K562 (cell line): ENCODE results near the gene AGL. TPM values are rescaled to one million over a fixed set of nuclear protein-coding genes. Genes with fewer than 3 reads are reported as not detected.

Source experiments
- ATAC-seq: fragments of 200-7000 bp; cut with Tn5 transposase; 3 replicates; pipeline ENCODE4 v1.9.1; 2020; ENCODE audit warnings: moderate library complexity
- BruUV-seq: library from RNA; stranded (reverse); fragments of 400-500 nt; replicated peaks from 2 replicates; lab custom pipeline; 2021; lab: Mats Ljungman, UMichigan
- CTCF ChIA-PET: fragments of 300-600 bp; formaldehyde crosslinking; extraction: SDS; loops from one replicate; lab custom pipeline; 2021; ENCODE audit warnings: low intra/inter-chr PET ratio; lab: Yijun Ruan, JAX
- POLR2A ChIA-PET: fragments of 300-600, 350-650 bp; sonication (Branson Sonifier 250); formaldehyde crosslinking; extraction: SDS; loops from one replicate; lab custom pipeline; 2021; ENCODE audit warnings: antibody characterized with exemption, inconsistent platforms; lab: Yijun Ruan, JAX
- DNase-seq, 4 experiments: peaks; one replicate each; pipeline versions ENCODE4 v3.0.0 to v3.0.0-alpha.2; 2011 to 2018; ENCODE audit warnings: low spot score in 3 of 4, mixed read lengths in 3 of 4; ENCODE audit errors: extremely low read depth in 1 of 4
- FAIRE-seq: peaks from 2 replicates; lab custom pipeline; 2011; peaks lifted over from hg19 to GRCh38; lab: Jason Lieb, UNC
- H2AFZ ChIP-seq: 2 replicates; pipeline ENCODE4 v1.6.0; 2011; ENCODE audit warnings: low read depth, low read length, control low read depth, inconsistent platforms
- H3K27ac ChIP-seq: fragments of 200-600 bp; 3 replicates; pipeline ENCODE4 v1.8.0; 2011; ENCODE audit warnings: low read depth, mild to moderate bottlenecking, control low read depth, inconsistent platforms, low read length, moderate library complexity, mixed read lengths; ENCODE audit errors: extremely low read depth
- H3K27me3 ChIP-seq, 2 experiments: fragments of 300-600 bp in 1 of 2; 2 replicates in 1 of 2; 3 replicates in 1 of 2; pipeline versions ENCODE4 v1.6.0 to v1.8.0; 2011; ENCODE audit warnings: inconsistent platforms in 2 of 2, low read length in 2 of 2, mild to moderate bottlenecking in 1 of 2, mixed read lengths in 1 of 2, moderate library complexity in 1 of 2; ENCODE audit not compliant: control insufficient read depth in 2 of 2, insufficient read depth in 2 of 2
- H3K36me3 ChIP-seq: fragments of 300-600 bp; 3 replicates; pipeline ENCODE4 v1.8.0; 2011; ENCODE audit warnings: mild to moderate bottlenecking, low read length, inconsistent platforms; ENCODE audit not compliant: control insufficient read depth, insufficient read depth
- H3K4me1 ChIP-seq, 2 experiments: fragments of 200-600 bp in 1 of 2; replicated peaks in 1 of 2; 2 replicates in 1 of 2; 3 replicates in 1 of 2; pipeline versions ENCODE4 v1.5.1 to v1.8.0; 2011; ENCODE audit warnings: inconsistent platforms in 2 of 2, low read length in 2 of 2, mild to moderate bottlenecking in 1 of 2, mixed read lengths in 1 of 2, moderate library complexity in 1 of 2; ENCODE audit not compliant: control insufficient read depth in 2 of 2, insufficient read depth in 2 of 2
- H3K4me2 ChIP-seq: 2 replicates; pipeline ENCODE4 v1.6.1; 2011; ENCODE audit warnings: low read length, control low read depth, inconsistent platforms, mixed read lengths; ENCODE audit not compliant: insufficient read depth
- H3K4me3 ChIP-seq: fragments of 200-600 bp; sonication (generic), shearing (Covaris generic); 2 replicates; pipeline ENCODE4 v1.5.1; 2016; ENCODE audit warnings: control low read depth, inconsistent platforms
- H3K79me2 ChIP-seq: fragments of 200-600 bp; 3 replicates; pipeline ENCODE4 v1.8.0; 2011; ENCODE audit warnings: low read length, inconsistent platforms; ENCODE audit not compliant: control insufficient read depth, insufficient read depth
- H3K9ac ChIP-seq, 2 experiments: 2 replicates each; pipeline versions ENCODE4 v1.6.0 to v1.6.1; 2011; ENCODE audit warnings: low read depth in 2 of 2, low read length in 2 of 2, control low read depth in 1 of 2, inconsistent platforms in 1 of 2, mild to moderate bottlenecking in 1 of 2, mixed read lengths in 1 of 2; ENCODE audit not compliant: insufficient read depth in 1 of 2
- H3K9me1 ChIP-seq: one replicate; pipeline ENCODE4 v1.6.0; 2011; ENCODE audit warnings: inconsistent platforms, mild to moderate bottlenecking, low read length, moderate library complexity; ENCODE audit not compliant: control insufficient read depth, insufficient read depth
- H3K9me3 ChIP-seq: replicated peaks from 2 replicates; pipeline ENCODE4 v1.5.1; 2011; ENCODE audit warnings: low read depth, low read length, inconsistent platforms; ENCODE audit not compliant: control insufficient read depth, insufficient read depth
- H4K20me1 ChIP-seq: replicated peaks from 2 replicates; pipeline ENCODE4 v1.6.1; 2011; ENCODE audit warnings: low read length, inconsistent platforms, mixed read lengths; ENCODE audit not compliant: control insufficient read depth, insufficient read depth
- CBX1 ChIP-seq: sonication (generic); IDR thresholded peaks from 2 replicates; pipeline ENCODE4 v1.6.1; 2016; ENCODE audit warnings: antibody characterized with exemption, low read depth, mild to moderate bottlenecking
- FOXK2 ChIP-seq, 2 experiments: fragments of 450-650 bp; IDR thresholded peaks in 1 of 2; conservative IDR thresholded peaks in 1 of 2; 2 replicates each; pipeline ENCODE4 v1.6.1; 2016; ENCODE audit warnings: low read depth in 2 of 2, mild to moderate bottlenecking in 1 of 2
- ZC3H4 ChIP-seq: sonication (generic); formaldehyde crosslinking; IDR thresholded peaks from 2 replicates; pipeline ENCODE4 v1.9.0; 2021; ENCODE audit warnings: missing genetic modification reagents, borderline replicate concordance
- WGBS: fragments of 100-300 bp; shearing (Covaris generic); methylation state at CpG from one replicate; pipeline ENCODE4 v1.1.6; 2016; ENCODE audit warnings: low coverage, mixed read lengths; ENCODE audit not compliant: insufficient coverage; ENCODE audit errors: missing lambda C conversion rate; 5-methylcytosine and 5-hydroxymethylcytosine counted together
- in situ Hi-C: fragments of 300-500 bp; cut with MboI; formaldehyde crosslinking; loops from 4 replicates; pipeline ENCODE4 v1.15.0; 2018; ENCODE audit warnings: inconsistent platforms, mixed read lengths
- intact Hi-C: fragments of 100-400 bp; cut with micrococcal nuclease; formaldehyde crosslinking; loops from 2 replicates; pipeline ENCODE4 v1.14.2; 2022
- polyA plus RNA-seq, 8 experiments: library from polyadenylated mRNA; depleted of rRNA in 4 of 8; stranded (reverse) in 5 of 8; unstranded in 3 of 8; fragments of >200 nt; fragmentation: Nextera tagmentation in 2 of 8; fragmentation: Illumina TruSeq in 1 of 8; extraction: Ambion mirVana in 2 of 8; extraction: Trizol in 1 of 8; gene quantifications; 2 replicates each; pipeline versions ENCODE4 v1.2.1 to v1.2.3, GENCODE V29; 2011 to 2014; ENCODE audit warnings: inconsistent platforms in 1 of 8, missing spikeins in 1 of 8
- total RNA-seq, 7 experiments: library from RNA; depleted of rRNA in 6 of 7; stranded (reverse); fragments of >200 nt in 6 of 7; fragmentation: Illumina TruSeq in 2 of 7; extraction: Trizol in 2 of 7; gene quantifications; 2 replicates each; pipeline versions ENCODE4 v1.2.1 to v1.2.3, GENCODE V29; 2011 to 2021; ENCODE audit warnings: low replicate concordance in 1 of 7
- TF ChIP-seq, protein P1 (sequence below): fragments of 200-600 bp; sonication (generic); IDR thresholded peaks from one replicate; pipeline ENCODE4 v1.6.1; 2012; ENCODE audit warnings: mild to moderate bottlenecking, low read depth, low read length, inconsistent platforms

AGL gene
- total and polyA plus RNA-seq, 9 of the 15 experiments (the other 6 are each of a cell fraction or from before 2014, with no cell fraction given): 6.3 to 20.4 (median 12.4) TPM

DNA sequence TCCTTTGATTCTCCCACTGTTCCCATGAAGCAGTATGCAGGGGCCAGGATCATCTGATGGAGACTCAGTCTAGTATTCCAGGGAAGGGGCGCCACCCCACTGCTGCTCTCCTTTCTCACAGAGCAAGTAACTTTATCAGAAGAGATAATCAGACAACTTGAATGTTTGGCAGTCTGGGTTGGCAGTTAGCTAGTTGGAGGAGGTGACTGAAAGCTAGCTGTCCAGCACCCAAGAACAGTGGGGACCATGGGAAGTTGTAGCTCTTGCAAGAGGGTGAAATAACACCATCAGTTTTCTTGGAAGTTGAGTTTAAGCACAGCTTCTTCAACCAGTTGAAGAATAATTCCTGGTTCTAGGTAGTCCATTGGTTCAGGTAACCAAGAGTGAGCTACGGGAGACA lies 22.2 kb upstream of the AGL start:
- no peaks in the 10 kb centered on the region for H3K27me3 ChIP-seq
- no peak overlapping the region for H3K9ac ChIP-seq
- FAIRE-seq (no peak), ATAC-seq (no peak), DNase-seq (no peak)
- H3K79me2 ChIP-seq: no peaks in the 10 kb centered on the region
- no peak overlapping the region for H3K27ac ChIP-seq
- BruUV-seq: no TSS peak
- H3K4me1 ChIP-seq: no peaks in the 10 kb centered on the region; a peak in 1 of 5 replicates
- H3K9me1 ChIP-seq: no peaks in the 10 kb centered on the region
- no peaks in the 10 kb centered on the region for H4K20me1 ChIP-seq
- no peaks in the 10 kb centered on the region for H3K36me3 ChIP-seq
- no peak overlapping the region; the same call in 1 of the 2 replicates for H2AFZ ChIP-seq
- H3K4me3 ChIP-seq: no peak overlapping the region
- ChIA-PET POLR2A (interaction anchor here (1.0 kb wide), 1 partner anchor 16 kb away, joined by 7 read pairs; no protein-coding TSS in a partner anchor), CTCF (no interaction called here)
- H3K9me3 ChIP-seq: no peaks in the 10 kb centered on the region
- 55% methylated on average over 2 of the region's 2 CpGs for WGBS
- intact Hi-C loops (no loop called here), in situ Hi-C loops (no loop called here)
- no peak overlapping the region for H3K4me2 ChIP-seq
- TF ChIP-seq, protein P1, sequence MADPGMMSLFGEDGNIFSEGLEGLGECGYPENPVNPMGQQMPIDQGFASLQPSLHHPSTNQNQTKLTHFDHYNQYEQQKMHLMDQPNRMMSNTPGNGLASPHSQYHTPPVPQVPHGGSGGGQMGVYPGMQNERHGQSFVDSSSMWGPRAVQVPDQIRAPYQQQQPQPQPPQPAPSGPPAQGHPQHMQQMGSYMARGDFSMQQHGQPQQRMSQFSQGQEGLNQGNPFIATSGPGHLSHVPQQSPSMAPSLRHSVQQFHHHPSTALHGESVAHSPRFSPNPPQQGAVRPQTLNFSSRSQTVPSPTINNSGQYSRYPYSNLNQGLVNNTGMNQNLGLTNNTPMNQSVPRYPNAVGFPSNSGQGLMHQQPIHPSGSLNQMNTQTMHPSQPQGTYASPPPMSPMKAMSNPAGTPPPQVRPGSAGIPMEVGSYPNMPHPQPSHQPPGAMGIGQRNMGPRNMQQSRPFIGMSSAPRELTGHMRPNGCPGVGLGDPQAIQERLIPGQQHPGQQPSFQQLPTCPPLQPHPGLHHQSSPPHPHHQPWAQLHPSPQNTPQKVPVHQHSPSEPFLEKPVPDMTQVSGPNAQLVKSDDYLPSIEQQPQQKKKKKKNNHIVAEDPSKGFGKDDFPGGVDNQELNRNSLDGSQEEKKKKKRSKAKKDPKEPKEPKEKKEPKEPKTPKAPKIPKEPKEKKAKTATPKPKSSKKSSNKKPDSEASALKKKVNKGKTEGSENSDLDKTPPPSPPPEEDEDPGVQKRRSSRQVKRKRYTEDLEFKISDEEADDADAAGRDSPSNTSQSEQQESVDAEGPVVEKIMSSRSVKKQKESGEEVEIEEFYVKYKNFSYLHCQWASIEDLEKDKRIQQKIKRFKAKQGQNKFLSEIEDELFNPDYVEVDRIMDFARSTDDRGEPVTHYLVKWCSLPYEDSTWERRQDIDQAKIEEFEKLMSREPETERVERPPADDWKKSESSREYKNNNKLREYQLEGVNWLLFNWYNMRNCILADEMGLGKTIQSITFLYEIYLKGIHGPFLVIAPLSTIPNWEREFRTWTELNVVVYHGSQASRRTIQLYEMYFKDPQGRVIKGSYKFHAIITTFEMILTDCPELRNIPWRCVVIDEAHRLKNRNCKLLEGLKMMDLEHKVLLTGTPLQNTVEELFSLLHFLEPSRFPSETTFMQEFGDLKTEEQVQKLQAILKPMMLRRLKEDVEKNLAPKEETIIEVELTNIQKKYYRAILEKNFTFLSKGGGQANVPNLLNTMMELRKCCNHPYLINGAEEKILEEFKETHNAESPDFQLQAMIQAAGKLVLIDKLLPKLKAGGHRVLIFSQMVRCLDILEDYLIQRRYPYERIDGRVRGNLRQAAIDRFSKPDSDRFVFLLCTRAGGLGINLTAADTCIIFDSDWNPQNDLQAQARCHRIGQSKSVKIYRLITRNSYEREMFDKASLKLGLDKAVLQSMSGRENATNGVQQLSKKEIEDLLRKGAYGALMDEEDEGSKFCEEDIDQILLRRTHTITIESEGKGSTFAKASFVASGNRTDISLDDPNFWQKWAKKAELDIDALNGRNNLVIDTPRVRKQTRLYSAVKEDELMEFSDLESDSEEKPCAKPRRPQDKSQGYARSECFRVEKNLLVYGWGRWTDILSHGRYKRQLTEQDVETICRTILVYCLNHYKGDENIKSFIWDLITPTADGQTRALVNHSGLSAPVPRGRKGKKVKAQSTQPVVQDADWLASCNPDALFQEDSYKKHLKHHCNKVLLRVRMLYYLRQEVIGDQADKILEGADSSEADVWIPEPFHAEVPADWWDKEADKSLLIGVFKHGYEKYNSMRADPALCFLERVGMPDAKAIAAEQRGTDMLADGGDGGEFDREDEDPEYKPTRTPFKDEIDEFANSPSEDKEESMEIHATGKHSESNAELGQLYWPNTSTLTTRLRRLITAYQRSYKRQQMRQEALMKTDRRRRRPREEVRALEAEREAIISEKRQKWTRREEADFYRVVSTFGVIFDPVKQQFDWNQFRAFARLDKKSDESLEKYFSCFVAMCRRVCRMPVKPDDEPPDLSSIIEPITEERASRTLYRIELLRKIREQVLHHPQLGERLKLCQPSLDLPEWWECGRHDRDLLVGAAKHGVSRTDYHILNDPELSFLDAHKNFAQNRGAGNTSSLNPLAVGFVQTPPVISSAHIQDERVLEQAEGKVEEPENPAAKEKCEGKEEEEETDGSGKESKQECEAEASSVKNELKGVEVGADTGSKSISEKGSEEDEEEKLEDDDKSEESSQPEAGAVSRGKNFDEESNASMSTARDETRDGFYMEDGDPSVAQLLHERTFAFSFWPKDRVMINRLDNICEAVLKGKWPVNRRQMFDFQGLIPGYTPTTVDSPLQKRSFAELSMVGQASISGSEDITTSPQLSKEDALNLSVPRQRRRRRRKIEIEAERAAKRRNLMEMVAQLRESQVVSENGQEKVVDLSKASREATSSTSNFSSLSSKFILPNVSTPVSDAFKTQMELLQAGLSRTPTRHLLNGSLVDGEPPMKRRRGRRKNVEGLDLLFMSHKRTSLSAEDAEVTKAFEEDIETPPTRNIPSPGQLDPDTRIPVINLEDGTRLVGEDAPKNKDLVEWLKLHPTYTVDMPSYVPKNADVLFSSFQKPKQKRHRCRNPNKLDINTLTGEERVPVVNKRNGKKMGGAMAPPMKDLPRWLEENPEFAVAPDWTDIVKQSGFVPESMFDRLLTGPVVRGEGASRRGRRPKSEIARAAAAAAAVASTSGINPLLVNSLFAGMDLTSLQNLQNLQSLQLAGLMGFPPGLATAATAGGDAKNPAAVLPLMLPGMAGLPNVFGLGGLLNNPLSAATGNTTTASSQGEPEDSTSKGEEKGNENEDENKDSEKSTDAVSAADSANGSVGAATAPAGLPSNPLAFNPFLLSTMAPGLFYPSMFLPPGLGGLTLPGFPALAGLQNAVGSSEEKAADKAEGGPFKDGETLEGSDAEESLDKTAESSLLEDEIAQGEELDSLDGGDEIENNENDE: no peak
- no peak for TF ChIP-seq ZC3H4 (CRISPR knock-in tag)
- TF ChIP-seq FOXK2 (conservative IDR thresholded peaks at IDR 0.05 in 1 of 2, IDR thresholded peaks at IDR 0.05 in 1 of 2; ENCODE audit: low read depth in 2 of 2): no peak
- no peak for TF ChIP-seq CBX1
